Mucosa of descending colon (tissue), 3 donors: ENCODE measurements around the gene NPAS3. TPM values are rescaled to one million over a fixed set of nuclear protein-coding genes. Genes with fewer than 3 reads are reported as not detected.

ENCODE experiments used
- ATAC-seq: fragments of 200-7000 bp; cut with Tn5 transposase; one replicate; pipeline ENCODE4 v1.9.1; 2020; ENCODE audit warnings: mild to moderate bottlenecking, moderate library complexity
- DNase-seq, 3 donors: peaks; one replicate each; pipeline ENCODE4 v3.0.0-alpha.2; 2020
- H3K36me3 ChIP-seq: fragments of 200-600 bp; one replicate; pipeline ENCODE4 v1.8.0; 2021; ENCODE audit warnings: low read depth, mild to moderate bottlenecking
- H3K4me1 ChIP-seq: fragments of 200-600 bp; one replicate; pipeline ENCODE4 v1.8.0; 2021; ENCODE audit warnings: low read depth, mild to moderate bottlenecking
- H3K4me3 ChIP-seq: fragments of 200-600 bp; one replicate; pipeline ENCODE4 v1.8.0; 2021; ENCODE audit warnings: mild to moderate bottlenecking
- H3K9me3 ChIP-seq: fragments of 200-600 bp; one replicate; pipeline ENCODE4 v1.8.0; 2021; ENCODE audit warnings: mild to moderate bottlenecking
- CTCF ChIP-seq: fragments of 200-600 bp; IDR thresholded peaks from one replicate; pipeline ENCODE4 v1.8.0; 2022; ENCODE audit warnings: antibody characterized with exemption, mild to moderate bottlenecking
- intact Hi-C, 2 donors: fragments of 100-400 bp; cut with DNase I in 1 of 2; cut with micrococcal nuclease in 1 of 2; formaldehyde crosslinking; loops; one replicate each; pipeline versions ENCODE4 v1.11.0 to v1.11.1; 2022; cut with DNase I, micrococcal nuclease
- total RNA-seq, 3 donors: library from RNA; stranded (reverse); fragmentation: NEBNext Ultra II Directional in 2 of 3; extraction: Animal tissue kit (Norgen Biotek cat#: 25700) in 2 of 3; gene quantifications; one replicate each; pipeline versions ENCODE4 v1.2.1 to v1.2.4, GENCODE V29; 2021 to 2023
- donor health status: DM: no; HTN: no; CAD: no; lungs with moderate emphysema.
- donor health status: DM: no; HTN: no; CAD: no.
- donor health status: DM: no; HTN: yes; CAD: no.

The NPAS3 gene
- total RNA-seq, 3 donors from 2014 or later, result 0.65 to 9.7 (median 2.0) TPM

- Histone ChIP-seq H3K4me3 (no peak overlapping the region), H3K9me3 (no peaks in the 10 kb centered on the region), H3K36me3 (no peaks in the 10 kb centered on the region), H3K4me1 (no peaks in the 10 kb centered on the region)
- no peak for ATAC-seq
- no peak for DNase-seq
- TF ChIP-seq CTCF, result no peak
- intact Hi-C loops, result no loop called here
Observed at GRCh38 chr14:33738029-33738428, 799.4 kb downstream of the NPAS3 start.

GRCh38 chr14:33738491-33738890 is 799.8 kb downstream of the NPAS3 start:
- intact Hi-C loops, result no loop called here

GRCh38 chr14:33740531-33740930 is 801.9 kb downstream of the NPAS3 start:
- Histone ChIP-seq H3K36me3 (no peaks in the 10 kb centered on the region), H3K4me1 (no peaks in the 10 kb centered on the region), H3K4me3 (no peak overlapping the region), H3K9me3 (no peaks in the 10 kb centered on the region)
- no peak for TF ChIP-seq CTCF
- intact Hi-C loops, result no loop called here
- ATAC-seq, result no peak
- DNase-seq, result no peak

More at GRCh38 chr14:33738491-33738890, 799.8 kb downstream of the NPAS3 start:
- H3K9me3 ChIP-seq, result no peaks in the 10 kb centered on the region
- H3K36me3 ChIP-seq, result no peaks in the 10 kb centered on the region
- no peaks in the 10 kb centered on the region for H3K4me1 ChIP-seq
- H3K4me3 ChIP-seq, result no peak overlapping the region
- no peak for DNase-seq
- no peak for TF ChIP-seq CTCF
- no peak for ATAC-seq

GRCh38 chr14:33742166-33742565 is 803.5 kb downstream of the NPAS3 start:
- intact Hi-C loops, result no loop called here
- Histone ChIP-seq H3K9me3 (no peaks in the 10 kb centered on the region), H3K4me3 (no peak overlapping the region), H3K4me1 (no peaks in the 10 kb centered on the region), H3K36me3 (no peaks in the 10 kb centered on the region)
- DNase-seq, result no peak
- no peak for ATAC-seq
- TF ChIP-seq CTCF, result no peak

- no peak for DNase-seq
Observed at GRCh38 chr14:33745163-33745562, 806.5 kb downstream of the NPAS3 start.

More at GRCh38 chr14:33745163-33745562, 806.5 kb downstream of the NPAS3 start:
- Histone ChIP-seq H3K36me3 (no peaks in the 10 kb centered on the region), H3K4me1 (no peaks in the 10 kb centered on the region), H3K4me3 (no peak overlapping the region), H3K9me3 (no peaks in the 10 kb centered on the region)
- no peak for ATAC-seq
- intact Hi-C loops, result no loop called here
- TF ChIP-seq CTCF, result no peak
